ENCODE results near the gene SERTAD2. TPM values are rescaled to one million over a fixed set of nuclear protein-coding genes. Genes with fewer than 3 reads are reported as not detected.
A peak's percentile ranks its signal among the peaks of the same experiment; 100 is the strongest.

SERTAD2 gene
- total RNA-seq, 1 experiment from 2014 or later = 10.3 TPM

DNA sequence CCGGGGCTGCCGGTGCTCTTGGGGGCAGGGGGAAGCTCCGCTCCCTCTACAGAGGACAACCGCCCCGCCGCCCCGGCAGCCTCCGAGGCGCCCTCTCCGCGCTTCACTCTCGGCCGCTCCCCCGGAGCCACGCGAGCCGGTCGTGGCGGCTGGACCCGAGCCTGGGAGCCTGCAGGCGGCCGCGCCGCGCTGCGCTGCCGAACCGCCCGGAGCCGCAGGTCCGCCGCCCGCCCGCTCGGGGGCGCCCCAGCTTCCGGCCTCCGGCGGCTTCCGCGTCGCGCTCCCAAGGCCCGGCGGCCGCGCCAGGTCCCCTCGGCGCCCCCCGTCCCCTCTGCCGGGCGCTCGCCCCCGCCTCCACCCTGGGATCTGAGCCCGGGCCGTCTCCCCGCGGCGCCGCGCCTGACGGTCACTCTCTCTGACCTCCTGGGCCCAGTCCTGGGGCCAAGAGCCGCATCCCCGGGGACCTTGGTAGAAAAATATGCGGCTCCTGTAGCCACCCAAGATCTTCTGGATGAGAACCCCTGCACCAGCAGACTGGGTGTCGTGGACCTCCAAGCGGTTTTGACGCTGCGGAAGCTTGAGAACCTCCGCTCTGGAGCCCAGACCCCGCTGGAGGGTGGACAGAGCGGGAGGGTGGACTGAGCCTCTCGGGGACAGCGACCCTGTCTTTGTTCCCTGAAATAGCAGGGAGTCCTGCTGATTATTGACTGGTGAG lies 44.3 kb downstream of the SERTAD2 start:
- no peak for DNase-seq (ENCODE audit: low spot score)

DNA sequence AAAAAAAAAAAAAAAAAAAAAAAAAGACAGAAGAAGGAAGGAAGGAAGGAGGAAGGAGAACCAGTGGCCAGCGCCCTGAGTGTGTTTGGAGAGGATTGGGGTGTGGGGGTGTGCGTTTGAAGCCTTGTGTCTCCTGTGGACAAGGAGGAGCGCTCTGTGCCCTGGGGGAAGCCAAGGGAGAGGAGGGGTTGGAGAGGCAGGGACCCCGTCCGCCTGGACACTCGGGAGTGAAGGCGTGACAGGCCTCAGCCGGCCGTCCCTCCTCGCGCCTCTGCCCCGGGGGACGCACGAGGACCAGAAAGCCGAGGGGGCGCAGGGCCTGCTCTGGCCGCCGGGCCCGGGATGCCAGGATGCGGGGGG lies 44.9 kb downstream of the SERTAD2 start:
- DNase-seq (ENCODE audit: low spot score) = no peak

DNA sequence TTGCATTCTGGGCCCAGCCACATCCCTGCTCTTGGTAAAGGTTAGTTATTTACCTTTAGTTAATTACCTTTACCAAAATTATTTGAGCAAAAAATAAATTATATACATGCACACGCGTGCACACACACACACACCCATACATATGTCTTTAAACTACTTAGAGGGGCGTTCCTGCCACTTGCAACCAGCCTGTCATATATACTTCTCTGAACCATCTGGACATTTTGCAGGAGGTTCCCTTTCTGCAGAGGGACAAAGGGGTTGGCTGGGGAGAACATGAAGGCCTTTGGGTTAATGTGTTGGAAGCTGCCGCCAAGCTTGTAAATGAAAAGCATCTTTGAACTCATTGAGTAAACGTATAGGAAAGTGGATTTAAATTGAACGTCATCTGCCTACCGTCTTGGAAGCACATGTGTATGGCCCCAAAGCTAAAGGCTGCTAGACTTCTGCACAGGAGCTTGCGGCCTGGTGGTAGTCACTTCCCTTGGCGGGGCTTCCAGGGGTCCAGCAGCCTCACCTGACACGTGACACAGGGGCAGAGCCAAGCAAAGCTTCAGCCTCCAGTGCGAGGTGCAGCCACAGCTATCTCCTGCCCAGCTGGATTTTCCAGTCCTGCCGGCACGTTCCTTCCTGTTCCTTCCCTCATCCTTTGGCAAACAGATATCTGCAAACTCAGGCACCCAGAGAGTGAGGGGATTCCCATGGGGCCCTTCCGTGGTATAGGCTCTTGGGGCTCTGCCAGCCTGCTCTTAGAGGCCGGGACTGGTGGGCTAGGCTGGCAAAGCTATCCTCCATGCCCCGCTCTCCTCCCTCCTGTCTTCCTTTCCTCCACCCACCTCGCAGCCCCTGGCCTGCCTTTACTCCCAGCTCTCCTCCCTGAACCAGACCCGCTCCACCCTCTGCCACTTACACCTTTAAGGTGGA lies 46.1 kb downstream of the SERTAD2 start:
- DNase-seq (ENCODE audit: low spot score) = no peak

DNA sequence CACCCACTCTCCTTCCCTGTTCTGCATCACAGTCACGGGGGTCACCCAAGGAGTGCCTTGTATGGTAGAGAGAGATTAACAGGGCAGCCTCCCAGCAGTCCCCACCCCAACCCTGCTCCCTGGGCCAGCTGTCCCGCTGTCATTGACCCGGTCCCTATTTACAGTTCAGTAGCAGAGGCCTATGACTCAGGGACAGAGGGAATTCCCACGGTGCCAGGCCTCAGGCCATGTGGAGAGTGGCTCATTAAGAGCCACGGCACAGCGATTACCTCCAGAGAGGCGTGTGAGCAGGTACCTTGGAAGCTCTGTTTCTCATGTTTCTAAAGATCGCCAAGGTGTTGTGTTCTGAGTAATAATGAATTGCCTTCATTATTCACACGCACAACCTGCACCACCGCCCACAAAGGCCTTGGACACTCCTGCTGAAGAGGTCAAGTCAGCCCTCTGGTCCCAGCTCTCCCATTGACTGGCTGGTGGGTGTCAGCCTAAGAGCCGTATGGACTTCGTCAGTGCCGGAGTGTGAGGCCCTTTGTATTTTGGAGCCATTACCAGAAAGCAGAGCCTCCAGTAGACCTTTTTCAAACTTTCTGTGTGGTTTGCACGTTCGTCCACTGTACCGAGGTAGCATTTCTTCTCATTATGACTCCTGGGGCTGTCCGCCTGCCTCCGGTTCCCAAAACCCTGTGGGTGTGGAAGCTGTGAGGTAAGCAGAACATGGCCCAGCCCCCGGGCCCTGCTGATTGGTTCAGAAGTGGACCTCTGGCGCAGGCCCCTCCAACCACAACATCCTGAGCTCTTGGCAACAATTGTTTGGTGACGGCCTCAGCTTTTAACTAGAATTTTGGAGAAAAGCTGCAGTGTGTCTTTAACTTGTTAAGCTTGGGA lies 47.0 kb downstream of the SERTAD2 start:
- DNase-seq (ENCODE audit: low spot score) = peak; percentile 19

DNA sequence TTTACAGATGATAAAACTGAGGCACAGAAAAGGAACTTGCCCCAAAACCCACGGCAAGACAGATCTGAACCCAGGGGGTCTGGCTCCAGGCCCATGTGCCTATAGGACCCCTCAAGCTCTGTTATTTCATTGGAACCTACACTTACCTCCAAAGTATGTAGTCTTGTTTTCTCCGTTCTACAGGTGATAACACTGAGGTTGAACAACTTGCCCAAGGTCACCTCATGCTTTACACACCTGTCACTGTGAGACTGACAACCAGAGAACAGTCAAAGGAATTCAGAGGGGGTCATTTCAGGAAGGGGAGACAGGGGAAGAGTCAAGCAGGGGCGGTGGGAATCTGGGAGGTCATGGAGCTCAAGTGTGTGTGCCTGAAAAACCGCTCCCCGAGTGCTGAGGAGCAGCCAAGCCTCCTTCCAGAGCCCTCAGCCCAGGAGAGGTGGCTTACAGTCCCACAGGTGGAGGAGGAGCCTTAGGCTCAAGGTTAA lies 47.7 kb downstream of the SERTAD2 start:
- DNase-seq (ENCODE audit: low spot score) = no peak

DNA sequence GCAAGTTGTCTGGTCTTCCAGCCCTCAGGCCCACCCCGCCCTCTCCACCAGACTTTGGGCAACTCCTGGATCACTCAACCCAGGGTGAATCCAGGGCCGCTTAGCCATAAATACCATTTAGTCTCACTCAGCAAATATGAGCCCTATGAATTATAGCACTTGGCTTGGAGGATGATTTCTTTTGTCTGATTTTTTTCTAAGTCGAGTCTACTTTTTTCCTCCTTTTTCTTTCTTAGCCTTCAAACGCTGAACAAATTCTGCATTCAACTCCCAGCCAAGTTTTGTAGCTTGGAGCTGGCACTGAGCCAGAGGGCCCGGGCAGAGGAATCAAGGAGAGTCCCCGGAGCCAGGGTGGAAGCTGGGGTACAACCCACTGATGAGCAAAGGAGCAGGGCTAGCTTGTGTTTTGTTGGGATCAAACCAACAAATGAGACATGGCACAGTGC lies 48.7 kb downstream of the SERTAD2 start:
- no peak for DNase-seq (ENCODE audit: low spot score)

DNA sequence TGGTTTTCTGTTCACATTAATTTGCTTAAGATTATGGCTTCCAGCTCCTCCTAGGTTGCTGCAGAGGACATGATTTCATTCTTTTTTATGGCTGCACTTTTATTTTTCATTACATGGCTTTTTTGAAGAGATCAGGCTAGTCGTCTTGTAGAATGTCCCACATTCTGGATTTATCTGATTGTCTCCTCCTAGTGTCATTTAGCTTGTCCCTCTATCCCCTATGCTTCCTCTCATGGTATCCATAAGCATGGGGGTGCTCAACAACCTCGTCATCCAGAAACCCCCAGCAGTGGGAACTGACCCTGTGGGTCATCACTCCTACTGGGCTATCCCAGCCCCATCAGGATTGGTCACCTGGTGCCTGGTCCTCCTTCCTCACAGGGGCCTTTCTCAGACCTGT lies 49.6 kb downstream of the SERTAD2 start:
- no peak for DNase-seq (ENCODE audit: low spot score)

DNA sequence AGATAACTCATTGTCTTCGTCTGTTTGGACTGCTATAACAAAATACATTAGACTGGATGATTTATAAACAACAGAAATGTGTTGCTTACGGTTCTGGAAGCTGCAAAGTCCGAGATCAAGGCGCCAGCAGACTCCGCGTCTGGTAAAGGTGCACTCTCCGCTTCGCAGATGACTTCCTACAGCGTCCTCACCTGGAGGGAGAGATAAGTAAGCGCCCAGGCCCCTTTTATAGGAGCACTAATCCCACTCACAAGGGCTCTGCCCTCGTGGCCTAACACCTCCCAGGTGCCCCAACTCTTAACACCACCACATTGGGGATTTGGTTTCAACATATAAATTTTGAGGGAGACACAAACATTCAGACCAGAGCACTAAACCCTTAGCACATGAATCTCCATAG lies 51.3 kb downstream of the SERTAD2 start:
- no peak for DNase-seq (ENCODE audit: low spot score)

DNA sequence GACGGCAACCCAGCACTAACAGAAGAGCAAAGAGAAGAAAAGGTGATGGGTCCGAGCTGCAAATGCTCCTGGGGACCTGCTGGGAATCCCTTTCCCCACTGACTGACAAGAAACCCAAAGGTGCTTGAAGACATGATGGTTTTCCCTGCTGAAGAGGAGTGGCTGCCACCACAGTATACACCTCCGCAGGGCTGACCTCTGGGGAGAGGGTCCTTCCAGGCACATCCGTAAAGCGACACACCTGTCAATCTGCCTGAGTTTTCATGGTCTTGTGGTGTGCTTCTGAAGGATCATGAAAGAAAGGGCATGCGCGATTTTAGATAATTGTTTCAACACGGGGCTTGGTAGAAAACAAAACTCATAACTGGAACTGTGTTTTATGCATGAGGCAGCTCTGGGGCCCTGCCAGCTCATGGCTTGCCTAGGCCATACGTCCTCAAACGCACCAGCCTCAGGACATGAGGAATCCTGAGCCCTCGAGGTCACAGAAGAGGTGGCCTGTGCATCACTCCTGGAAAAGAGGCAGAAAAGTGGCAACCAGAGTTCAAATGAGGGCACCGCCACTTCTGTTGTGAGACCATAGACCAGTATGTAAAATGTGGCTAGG lies 51.8 kb downstream of the SERTAD2 start:
- DNase-seq (ENCODE audit: low spot score) = no peak

DNA sequence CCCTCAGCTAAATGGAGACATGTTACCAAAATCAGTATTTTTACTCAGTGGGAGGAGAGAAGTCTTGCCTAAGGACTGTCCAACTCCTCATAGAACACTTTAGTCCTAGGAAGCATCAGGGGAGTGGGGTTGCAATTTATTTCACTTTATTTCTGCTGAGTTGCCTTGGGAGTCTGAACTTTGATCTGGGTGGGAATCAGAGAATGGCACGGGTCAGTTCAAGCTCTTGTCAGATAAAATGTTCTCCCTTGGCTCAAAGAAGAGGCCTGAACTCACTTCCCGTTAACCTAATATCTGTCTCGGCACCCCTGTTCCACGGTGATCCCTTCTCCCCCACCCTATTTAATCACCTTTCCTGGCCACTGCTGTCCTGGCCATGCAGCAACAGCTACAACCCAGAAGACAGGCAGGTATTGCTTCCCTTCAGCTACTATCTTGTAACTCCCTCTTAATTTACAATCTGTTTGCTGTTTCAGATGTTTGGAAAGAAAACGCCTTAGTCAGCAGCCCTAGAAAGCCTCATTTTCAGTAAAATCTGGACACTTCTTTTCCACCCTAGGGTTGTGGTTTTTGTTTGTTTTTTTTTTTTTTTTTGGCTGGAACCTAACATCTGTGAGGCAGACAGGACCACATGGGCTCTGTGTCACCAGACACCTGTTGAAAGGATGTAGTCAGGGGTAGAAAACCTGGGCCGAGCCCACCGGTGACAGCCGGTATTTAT lies 52.5 kb downstream of the SERTAD2 start:
- DNase-seq (ENCODE audit: low spot score) = no peak

DNA sequence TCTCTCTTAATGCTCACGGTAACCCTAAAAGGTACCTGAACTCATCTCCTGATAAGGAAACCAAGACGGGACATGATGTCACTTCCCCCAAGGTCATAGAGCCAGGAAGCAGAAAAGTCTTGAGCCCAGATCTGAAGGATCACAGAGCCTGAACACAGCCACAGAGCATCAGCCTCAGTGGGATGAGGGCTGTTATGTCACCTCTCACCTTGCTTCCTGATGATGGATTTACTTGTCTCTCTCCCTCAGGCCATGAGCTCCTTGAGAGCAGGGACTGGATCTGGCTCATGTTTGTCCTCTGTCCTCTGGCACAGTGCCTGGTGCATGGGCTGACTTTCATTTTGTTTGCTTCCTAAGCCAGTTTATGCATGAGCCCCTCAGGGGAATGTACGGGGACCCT lies 54.2 kb downstream of the SERTAD2 start:
- no peak for DNase-seq (ENCODE audit: low spot score)

DNA sequence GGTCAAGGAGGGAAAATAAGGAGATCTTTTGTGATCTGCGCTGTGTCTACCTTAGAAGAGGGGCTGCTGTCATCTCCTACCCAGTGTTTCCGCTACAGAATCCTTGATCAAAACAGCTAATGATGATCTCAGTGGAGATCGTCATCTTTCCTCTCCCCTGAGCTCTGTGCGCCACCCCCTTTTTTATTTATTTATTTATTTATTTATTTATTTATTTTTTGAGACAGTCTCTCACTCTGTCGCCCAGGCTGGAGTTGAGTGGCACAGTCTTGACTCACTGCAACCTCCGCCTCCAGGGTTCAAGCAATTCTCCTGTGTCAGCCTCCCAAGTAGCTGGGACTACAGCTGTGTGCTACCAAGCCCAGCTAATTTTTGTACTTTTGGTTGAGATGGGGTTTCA lies 55.5 kb downstream of the SERTAD2 start:
- no peak for DNase-seq (ENCODE audit: low spot score)

DNA sequence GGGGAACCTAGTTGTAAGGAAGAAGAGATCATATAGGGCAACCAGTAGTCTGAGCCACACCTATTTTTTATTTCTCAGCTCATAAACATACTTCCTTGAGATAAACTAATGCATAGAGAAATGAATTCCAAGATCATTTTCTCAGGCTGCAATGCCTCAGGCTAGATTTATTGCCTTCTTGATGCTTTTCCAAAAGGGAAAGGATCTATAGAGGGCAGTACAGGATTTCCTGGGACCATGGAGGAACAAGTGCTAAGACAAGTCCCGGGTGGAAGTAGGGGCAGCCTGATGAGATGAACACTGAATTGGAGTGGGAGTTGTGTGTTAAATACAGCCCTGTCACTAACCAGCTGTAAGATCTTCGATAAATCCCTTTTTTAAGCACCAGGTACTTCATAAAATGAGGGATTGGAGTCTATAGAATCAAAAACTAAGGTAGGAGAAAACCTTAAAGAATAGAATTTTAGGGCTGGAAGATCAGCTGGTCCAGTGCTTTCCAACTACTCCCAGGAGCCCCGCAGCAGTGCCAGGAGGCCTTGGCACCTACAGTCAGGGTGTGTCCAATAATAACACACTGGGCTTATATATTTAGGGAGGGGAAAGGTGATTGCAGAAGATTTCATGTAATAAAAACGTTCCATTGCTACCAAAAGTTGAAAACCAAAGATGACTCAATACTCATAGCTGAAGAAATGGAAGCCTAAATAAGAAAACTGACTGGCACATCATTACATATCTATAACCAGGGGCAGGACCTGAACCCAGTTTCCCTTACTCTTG lies 58.1 kb downstream of the SERTAD2 start:
- no peak for DNase-seq (ENCODE audit: low spot score)

DNA sequence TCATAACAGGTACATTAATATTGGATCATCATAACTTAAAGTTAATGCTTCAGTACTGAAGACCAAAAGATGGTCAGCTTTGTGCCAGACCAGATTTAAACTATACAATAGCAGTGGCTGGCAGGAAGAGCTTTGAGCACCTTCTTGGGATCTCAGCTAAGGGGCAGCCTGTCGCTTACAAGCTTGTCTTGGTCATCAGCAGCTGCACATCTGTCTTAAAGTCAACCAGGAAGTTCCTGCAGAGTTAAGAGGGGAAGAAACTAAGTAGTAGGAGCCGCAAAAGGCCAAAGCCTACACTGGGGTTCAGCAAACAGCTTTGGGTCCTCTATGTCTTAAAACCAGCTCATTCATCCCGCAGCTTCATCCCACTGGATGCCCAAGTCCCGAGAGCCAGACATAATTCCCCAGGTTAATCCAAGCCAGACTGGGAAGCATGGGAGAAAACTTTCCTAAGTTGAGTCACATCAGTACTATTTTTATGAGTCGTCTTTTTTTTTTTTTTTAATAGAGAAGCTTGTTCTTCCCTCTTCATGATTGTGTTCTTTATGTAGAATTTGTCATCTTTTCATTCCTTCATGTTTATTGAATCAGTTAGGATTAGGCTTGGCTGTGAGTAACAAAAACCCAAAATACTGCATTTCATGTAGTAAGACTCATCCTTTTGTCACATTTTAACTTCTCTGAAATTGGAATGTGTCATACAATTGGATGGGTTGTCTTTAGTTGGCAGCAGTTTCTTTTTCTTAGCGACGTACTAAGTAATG lies 59.3 kb downstream of the SERTAD2 start:
- peak; percentile 41 for DNase-seq (ENCODE audit: low spot score)

DNA sequence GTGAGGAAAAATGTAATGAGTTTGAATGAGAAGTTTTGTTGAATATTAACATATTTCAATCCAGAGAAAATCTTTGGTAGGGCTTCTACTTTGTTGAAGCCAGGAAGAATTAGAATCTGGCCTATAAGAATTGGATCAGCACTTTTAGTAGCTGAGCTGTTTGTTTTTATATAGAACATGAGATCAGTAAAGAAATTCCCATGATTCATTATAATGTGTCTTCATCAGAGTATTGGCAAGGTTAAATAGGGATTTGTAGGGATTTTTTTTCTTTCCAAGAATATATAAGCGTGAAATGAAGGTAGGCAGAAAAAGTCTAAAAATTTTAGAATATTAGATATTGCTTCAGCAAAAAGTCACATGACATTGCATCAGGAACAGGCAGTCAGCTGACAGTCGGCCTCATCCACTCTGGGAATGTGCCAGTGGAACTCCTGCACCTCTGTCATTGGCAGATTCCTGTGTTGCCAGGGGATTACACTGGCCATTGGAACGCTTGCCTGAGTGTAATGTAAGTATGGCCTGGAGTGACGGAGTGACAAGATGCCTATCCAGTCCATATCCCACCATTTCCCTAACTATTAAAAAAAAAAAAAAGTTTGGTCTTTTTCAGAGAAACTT lies 60.6 kb downstream of the SERTAD2 start:
- DNase-seq (ENCODE audit: low spot score) = no peak

DNA sequence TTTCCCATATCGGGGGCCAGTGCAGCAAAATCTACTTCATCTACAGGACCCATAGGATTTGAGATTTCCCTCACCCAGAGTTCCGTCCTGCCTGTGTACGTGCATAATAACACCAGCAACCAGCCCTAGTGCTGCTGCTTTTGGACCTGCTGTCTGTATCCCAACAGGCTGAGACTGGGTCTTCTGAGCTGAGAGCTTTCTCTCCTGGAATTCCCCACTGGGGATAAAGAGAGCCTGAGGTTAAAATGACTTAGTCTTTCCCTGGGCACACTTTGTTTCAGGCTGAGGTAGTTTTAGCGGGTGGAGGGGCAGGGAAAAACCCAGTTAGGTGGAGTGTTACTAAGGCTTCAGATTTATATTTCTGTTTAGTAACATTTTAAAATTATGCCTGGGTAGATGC lies 62.5 kb downstream of the SERTAD2 start:
- no peak for DNase-seq (ENCODE audit: low spot score)

DNA sequence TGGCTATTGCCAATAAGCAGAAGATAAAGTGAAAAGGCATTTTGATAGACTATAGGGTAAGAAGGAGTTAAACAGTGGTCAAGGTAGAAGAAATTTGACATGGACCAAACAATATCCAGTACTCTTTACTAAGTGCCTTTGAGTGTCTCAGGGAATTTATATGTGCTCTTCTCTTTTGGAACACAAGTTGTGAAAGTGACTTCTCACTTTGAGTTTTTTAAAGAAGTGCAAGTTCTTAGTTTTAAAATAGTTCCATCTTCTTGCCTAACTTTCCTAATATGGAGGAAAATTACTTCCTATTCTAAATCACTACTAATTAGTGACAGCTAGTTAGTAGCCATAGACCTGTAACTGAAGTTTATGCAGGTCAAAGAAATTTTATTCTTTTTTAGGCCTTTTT lies 66.2 kb downstream of the SERTAD2 start:
- DNase-seq (ENCODE audit: low spot score) = no peak

DNA sequence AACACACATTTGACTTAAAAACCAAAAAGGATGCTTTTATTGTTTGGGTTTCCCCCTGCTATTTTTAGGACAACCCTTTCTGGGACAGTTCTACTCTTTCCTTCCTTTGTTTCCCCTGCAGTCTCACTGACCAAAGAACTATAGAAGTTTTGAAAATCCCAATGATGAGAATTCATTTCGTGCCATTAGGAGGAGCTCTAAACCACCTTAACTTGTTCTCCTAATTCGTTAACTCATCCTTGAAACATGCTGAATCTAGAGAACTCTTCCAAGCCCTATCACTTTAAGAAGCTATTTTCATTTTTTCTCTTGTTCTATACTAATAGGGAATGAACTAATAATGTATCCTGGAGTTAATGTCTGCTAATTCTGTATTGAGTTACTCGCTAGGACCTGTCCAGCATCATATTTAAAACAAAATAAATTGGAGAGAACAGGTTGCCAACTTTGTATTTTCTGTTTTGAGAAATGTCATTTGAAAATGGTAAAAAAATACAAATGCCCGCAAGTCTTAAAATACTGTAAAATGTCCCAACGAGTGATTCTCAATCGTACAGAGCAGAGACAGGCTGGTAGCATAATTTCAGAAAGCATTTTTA lies 66.7 kb downstream of the SERTAD2 start:
- peak; percentile 65 for DNase-seq (ENCODE audit: low spot score)
